Activated CD4-positive, alpha-beta T cell treated with anti-CD3 and anti-CD28 coated beads for 24 hours (primary cell): ENCODE measurements around the gene TTC7B.

ENCODE experiments used
- DNase-seq, 2 donors: peaks; one replicate each; pipeline ENCODE4 v3.0.0-alpha.2; 2020; ENCODE audit warnings: low read depth in 2 of 2

TTC7B gene

GRCh38 chr14:90741682-90741946 lies 74.6 kb downstream of the TTC7B start:
- no peak for DNase-seq

GRCh38 chr14:90740946-90741681 lies 75.1 kb downstream of the TTC7B start:
- DNase-seq, result no peak

GRCh38 chr14:90740081-90740480 lies 76.1 kb downstream of the TTC7B start:
- DNase-seq, result no peak

- no peak for DNase-seq
Measured at GRCh38 chr14:90739318-90740068, 76.7 kb downstream of the TTC7B start.

GRCh38 chr14:90733139-90733808 lies 83.0 kb downstream of the TTC7B start:
- DNase-seq, result no peak

- DNase-seq, result no peak
Measured at GRCh38 chr14:90732718-90733117, 83.5 kb downstream of the TTC7B start.

GRCh38 chr14:90732139-90732538 lies 84.1 kb downstream of the TTC7B start:
- DNase-seq, result no peak

- DNase-seq, result no peak
Measured at GRCh38 chr14:90731487-90731886, 84.7 kb downstream of the TTC7B start.

GRCh38 chr14:90730206-90730766 lies 85.9 kb downstream of the TTC7B start:
- DNase-seq, result no peak

- no peak for DNase-seq
Measured at GRCh38 chr14:90728951-90729350, 87.3 kb downstream of the TTC7B start.

- DNase-seq, result no peak
Measured at GRCh38 chr14:90727082-90727481, 89.1 kb downstream of the TTC7B start.

GRCh38 chr14:90726656-90727055 lies 89.6 kb downstream of the TTC7B start:
- no peak for DNase-seq

- DNase-seq, result no peak
Measured at GRCh38 chr14:90724866-90725265, 91.4 kb downstream of the TTC7B start.

- DNase-seq, result no peak
Measured at GRCh38 chr14:90722590-90722989, 93.6 kb downstream of the TTC7B start.

GRCh38 chr14:90721619-90722305 lies 94.5 kb downstream of the TTC7B start:
- no peak for DNase-seq

- no peak for DNase-seq
Measured at GRCh38 chr14:90720832-90721231, 95.4 kb downstream of the TTC7B start.

GRCh38 chr14:90720336-90720735 lies 95.9 kb downstream of the TTC7B start:
- DNase-seq, result no peak

GRCh38 chr14:90717916-90718315 lies 98.3 kb downstream of the TTC7B start:
- no peak for DNase-seq

GRCh38 chr14:90715993-90716392 lies 100.2 kb downstream of the TTC7B start:
- DNase-seq, result no peak

GRCh38 chr14:90715495-90715894 lies 100.7 kb downstream of the TTC7B start:
- DNase-seq, result no peak

- no peak for DNase-seq
Measured at GRCh38 chr14:90714811-90715210, 101.4 kb downstream of the TTC7B start.

GRCh38 chr14:90704738-90705392 lies 111.4 kb downstream of the TTC7B start:
- no peak for DNase-seq
